Measurements from ENCODE around the gene PDGFA.

- TF ChIP-seq POLR2A (IDR thresholded peaks at IDR 0.05) (no peak), CTCF (IDR thresholded peaks at IDR 0.05) (no peak), POLR2AphosphoS5 (IDR thresholded peaks at IDR 0.05; ENCODE audit: insufficient read depth in 1 of 2, low read depth in 1 of 2) (no peak)
Measured at GRCh38 chr7:506921-507622, 12.6 kb downstream of the PDGFA start.
